HG02970 (cell line): Measurements from ENCODE around the gene LRRC8D.

Experiments
- ATAC-seq: cut with Tn5 transposase; IDR thresholded peaks from one replicate; pipeline ENCODE4 v1.9.1; 2021; ENCODE audit warnings: mild to moderate bottlenecking, moderate library complexity, moderate number of reproducible peaks; ENCODE audit not compliant: unreplicated experiment, low FRiP score

Gene LRRC8D

GRCh38 chr1:89865498-89866382 is 44.9 kb downstream of the LRRC8D start:
- no peak for ATAC-seq

DNA sequence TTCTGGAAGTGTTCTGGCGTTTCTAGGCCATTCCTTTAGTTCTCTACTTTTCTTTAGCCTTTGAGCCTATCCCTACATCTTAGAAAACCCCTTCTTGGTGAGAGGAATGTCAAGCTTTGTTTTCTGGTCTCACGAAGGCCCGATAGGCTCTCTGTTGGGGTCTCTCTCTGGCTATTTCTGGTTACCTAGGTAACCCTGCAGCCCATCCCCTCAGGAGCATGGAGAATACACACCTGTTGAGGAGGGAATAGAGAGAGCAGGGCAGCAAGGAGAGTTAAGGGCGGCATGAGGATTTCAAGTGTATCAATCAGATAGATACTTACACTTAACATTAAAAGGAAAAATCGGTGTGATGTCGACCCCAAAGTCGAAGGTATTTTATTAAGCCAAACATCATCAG is 45.7 kb downstream of the LRRC8D start:
- no peak for ATAC-seq

DNA sequence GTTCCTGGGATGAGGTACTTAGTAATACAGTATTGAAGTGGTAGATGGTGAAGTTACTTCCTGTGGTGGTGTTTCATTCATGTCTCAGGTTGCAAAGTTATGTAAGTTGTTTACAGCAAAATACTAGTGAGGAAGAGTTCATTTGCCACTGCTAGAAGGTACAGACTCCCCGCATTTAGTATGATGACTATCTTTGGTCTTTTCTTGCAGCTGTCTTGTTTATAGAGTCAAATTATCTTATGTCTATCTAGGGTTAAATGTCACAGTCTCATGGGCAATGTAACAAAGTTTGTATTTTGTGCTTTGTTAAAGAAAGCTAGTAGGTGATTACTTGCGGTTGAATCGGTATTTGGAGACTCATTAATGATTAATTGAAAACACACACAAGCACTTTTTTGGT is 50.2 kb downstream of the LRRC8D start:
- no peak for ATAC-seq

GRCh38 chr1:89871768-89872473 is 51.1 kb downstream of the LRRC8D start:
- ATAC-seq, result no peak

DNA sequence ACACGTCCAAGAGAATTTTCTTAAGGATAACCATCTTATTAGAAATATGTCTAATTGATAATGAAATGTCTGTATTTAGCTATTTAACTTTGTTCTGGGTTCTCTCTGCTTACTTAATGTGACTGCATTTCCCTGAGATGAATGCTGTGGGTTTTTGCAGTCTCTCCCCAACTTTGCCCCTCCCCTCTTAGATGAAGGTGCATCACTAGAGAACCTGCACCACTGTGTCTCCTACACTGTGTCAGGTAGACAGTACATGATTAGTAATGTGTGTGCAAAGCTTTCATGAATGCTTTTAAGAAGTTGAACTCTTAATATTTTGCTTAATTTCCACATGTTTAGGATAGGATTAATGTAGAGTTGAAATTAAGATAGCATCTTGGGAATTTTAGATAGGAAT is 51.7 kb downstream of the LRRC8D start:
- no peak for ATAC-seq

DNA sequence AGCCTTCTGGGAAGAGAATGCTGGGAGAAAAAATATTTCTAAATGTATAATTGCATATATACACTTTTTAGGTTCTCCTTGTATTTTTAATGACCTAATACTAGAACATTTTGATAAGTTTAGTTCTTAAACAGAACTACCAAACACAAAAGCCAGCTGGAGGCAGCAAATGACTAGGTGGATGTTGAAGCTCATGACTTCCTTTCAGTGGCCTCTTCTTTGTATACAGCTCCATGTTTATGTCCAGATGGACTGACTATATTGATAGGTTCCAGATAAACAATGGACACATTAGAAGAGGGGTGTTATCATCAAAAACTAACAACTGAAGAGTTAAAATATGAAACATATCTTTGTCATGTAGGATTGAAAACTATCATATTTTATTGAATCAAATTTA is 52.5 kb downstream of the LRRC8D start:
- no peak for ATAC-seq

DNA sequence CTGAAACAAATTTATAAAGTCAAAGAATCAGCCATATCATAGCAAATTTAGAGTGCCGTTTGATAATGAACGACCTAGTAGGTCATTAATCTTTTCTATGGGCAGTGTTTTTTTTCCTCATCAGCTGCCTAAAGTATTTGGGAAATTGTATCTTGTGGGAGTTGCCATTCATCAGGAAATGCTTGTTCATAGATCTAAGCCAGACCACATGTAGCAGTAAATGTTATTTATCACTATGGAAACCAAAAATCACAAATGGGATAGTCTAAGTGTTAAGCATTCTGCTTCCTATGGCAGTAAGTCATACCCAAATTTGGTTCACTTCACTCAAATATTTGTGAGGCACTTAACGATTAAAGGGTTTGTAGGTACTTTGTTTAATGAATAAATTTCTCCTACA is 52.9 kb downstream of the LRRC8D start:
- no peak for ATAC-seq

DNA sequence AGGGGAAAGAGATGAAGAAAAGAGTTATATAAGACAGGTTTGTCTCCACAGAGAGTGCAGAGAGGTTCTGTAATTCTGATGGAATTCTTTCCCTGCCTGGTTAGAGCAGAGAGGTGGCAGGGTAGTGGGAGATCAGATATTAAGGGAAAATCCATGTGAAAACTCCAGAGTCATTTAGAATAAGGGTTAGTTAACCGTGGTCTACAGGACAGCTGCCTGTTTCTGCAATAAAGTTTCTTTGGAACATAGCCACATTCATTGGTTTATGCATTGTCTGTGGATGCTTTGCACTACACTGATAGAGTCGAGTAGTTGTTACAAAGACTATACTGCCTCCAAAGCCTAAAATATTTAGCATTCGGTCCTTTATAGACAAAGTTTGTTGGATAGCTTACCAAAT is 55.6 kb downstream of the LRRC8D start:
- ATAC-seq, result no peak

DNA sequence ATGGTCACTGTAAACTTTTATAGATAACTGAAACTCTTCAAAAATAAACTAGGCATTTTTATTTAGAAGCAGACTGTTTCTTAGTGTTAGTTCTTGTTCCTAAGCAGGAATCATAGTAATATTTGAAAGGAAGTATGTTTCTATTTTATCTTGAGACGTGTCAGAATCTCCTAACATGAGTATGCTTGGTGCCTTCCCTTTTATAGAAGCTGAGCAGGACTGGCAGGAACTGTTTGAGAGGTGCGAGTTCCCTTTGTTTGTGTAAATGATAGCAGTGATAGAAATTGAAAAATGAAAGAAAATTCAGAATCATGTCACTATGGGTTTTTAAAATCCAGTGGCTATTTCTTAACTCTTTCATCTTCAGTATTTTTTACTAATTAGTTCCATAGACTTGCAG is 56.9 kb downstream of the LRRC8D start:
- ATAC-seq, result no peak

DNA sequence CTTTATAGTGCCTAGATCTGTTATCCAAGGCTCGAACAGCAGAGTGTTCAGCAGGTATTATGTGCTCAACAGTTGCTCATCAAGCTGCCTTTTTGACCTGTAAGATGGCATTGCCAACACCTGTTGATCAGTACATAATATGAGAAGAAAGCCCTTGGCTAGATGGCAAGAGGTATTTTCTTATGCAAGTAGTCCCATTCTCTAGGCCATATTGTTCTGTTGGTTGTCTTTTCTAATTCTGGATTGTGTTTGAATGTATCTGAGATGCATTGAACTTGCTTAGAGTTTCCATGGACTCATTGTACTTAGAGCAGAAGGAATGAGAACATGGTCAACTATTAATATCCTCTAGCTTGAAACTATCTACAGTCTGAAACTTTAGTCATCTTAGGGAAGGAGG is 57.4 kb downstream of the LRRC8D start:
- ATAC-seq, result no peak

GRCh38 chr1:89880679-89881078 is 59.8 kb downstream of the LRRC8D start:
- no peak for ATAC-seq

GRCh38 chr1:89881415-89882058 is 60.7 kb downstream of the LRRC8D start:
- ATAC-seq, result no peak

GRCh38 chr1:89882348-89883029 is 61.7 kb downstream of the LRRC8D start:
- ATAC-seq, result no peak

GRCh38 chr1:89883030-89883379 is 62.2 kb downstream of the LRRC8D start:
- no peak for ATAC-seq

DNA sequence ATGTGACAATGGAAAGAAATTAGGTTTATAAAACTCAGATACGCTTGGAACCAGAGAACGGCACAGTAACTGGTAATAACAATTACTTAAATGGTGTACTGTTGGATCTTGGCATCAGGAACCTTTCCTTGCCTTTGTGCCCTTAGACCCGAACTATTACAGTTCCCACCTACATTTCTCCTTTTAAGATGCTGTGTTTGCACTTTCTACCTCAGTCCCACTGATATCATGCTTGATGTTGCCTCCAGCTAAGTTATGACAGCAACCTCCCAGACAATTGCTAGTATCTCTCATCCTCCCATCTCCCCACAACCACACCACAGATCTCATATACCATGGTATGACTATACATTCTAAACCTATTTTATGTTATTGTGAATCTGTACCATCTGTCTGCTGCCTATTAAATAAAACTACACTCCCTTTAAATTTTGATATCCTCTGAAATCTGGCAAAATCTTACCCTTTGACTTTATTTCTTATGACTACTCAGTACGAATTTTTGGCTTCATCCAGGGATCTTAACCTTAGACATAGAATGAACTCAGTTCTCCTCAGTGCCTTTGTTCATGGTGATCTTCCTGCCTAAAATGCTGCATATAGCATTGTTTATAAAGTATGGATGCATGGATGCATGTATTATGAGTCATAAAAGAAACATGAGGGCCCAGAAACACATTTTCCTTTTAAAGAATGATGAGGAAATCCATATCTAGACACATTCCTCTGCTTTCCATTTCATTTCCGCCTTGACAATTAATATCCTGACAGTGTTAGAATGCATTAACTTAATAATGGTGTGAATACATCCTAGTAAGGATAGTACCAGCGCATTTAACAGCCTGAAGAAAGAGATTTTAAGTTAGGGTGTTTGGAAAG is 64.1 kb downstream of the LRRC8D start:
- no peak for ATAC-seq

DNA sequence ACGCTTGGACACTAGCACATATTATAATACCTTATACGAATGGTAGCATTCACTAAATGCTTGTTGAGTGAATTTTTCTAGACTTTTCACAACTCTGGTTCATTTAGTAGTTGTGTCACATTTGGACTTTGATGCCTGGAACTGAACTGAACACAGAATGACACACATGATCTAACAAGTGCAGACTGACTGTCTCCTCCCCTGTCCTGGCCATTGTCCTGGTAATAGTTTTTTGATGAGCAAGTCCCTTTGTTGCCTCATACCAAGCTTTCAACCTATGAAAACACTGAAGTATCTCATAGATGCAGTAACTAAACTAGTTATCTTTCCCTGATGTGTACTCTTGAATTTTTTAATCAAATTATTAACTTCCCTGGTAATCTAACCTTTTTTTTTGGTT is 66.4 kb downstream of the LRRC8D start:
- ATAC-seq, result no peak

- ATAC-seq, result no peak
Observed at GRCh38 chr1:89887713-89888112, 66.9 kb downstream of the LRRC8D start.

DNA sequence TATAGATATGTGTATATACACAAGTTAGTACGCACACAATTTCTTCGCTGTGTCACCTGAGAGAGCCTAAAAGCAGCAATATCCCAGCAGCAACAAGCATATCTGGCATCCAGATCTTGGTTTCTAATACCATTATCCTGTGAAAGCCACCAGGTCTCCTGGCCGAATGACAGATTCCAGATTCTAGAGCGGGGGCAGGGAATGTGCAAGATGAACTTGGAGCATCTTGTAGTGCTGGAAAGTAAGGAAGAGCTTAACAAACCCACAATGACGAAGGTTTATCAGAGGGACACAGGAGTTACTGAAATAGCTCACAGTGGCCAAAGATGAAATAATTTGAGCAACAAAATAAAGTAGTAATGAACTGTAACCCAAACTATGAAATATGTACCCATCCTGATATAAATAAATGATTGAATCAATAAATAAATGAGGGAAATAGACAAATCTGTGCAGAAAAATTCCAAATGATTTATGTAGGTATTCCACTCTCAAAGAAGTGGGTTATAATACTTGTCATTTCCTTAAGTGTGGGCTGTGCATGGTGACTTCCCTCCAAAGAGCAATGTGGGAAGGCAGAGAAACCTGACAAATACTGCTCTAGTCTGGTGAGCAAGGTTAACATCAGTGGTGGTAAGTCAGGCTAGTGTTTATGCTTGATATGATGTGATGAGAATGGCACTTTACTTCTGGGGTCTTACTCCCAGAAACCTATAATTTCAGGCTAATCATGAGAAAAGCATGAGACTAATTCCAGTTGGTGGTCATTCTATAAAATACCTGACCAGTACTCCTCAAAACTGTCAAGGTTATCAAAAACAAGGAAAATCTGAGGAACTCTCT is 67.9 kb downstream of the LRRC8D start:
- no peak for ATAC-seq

DNA sequence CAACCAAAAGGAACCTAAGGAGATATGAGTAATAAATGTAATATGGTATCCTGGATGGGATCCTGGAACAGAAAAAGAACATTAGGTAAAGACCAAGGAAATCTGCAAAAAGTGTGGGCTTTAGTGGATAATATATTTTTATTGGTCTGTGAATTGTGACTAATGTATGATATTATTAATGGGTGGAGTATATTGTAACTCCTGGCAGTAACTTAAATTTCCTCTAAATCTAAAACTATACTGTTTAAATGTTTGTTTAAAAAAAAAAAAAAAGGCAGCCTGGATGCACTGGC is 68.4 kb downstream of the LRRC8D start:
- no peak for ATAC-seq
